Liver (tissue), 1 donor: ENCODE results near the gene CCSAP.

Experiments used
- TF ChIP-seq, protein P1 (sequence below): IDR thresholded peaks from 2 replicates; pipeline ENCODE4 v1.6.1; 2016; ENCODE audit warnings: antibody characterized with exemption, mild to moderate bottlenecking
- TF ChIP-seq, protein P2 (sequence below): IDR thresholded peaks from 2 replicates; pipeline ENCODE4 v1.6.1; 2016; ENCODE audit warnings: antibody characterized with exemption

- TF ChIP-seq, protein P1, sequence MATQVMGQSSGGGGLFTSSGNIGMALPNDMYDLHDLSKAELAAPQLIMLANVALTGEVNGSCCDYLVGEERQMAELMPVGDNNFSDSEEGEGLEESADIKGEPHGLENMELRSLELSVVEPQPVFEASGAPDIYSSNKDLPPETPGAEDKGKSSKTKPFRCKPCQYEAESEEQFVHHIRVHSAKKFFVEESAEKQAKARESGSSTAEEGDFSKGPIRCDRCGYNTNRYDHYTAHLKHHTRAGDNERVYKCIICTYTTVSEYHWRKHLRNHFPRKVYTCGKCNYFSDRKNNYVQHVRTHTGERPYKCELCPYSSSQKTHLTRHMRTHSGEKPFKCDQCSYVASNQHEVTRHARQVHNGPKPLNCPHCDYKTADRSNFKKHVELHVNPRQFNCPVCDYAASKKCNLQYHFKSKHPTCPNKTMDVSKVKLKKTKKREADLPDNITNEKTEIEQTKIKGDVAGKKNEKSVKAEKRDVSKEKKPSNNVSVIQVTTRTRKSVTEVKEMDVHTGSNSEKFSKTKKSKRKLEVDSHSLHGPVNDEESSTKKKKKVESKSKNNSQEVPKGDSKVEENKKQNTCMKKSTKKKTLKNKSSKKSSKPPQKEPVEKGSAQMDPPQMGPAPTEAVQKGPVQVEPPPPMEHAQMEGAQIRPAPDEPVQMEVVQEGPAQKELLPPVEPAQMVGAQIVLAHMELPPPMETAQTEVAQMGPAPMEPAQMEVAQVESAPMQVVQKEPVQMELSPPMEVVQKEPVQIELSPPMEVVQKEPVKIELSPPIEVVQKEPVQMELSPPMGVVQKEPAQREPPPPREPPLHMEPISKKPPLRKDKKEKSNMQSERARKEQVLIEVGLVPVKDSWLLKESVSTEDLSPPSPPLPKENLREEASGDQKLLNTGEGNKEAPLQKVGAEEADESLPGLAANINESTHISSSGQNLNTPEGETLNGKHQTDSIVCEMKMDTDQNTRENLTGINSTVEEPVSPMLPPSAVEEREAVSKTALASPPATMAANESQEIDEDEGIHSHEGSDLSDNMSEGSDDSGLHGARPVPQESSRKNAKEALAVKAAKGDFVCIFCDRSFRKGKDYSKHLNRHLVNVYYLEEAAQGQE = no peak
- TF ChIP-seq, protein P2, sequence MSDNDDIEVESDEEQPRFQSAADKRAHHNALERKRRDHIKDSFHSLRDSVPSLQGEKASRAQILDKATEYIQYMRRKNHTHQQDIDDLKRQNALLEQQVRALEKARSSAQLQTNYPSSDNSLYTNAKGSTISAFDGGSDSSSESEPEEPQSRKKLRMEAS = no peak
Observed at GRCh38 chr1:229370601-229371021, 27.8 kb upstream of the CCSAP start.
